GM18517 (cell line): ENCODE results near the gene SPATS2L.
A peak's percentile ranks its signal among the peaks of the same experiment; 100 is the strongest.

ENCODE experiments used
- ATAC-seq: cut with Tn5 transposase; IDR thresholded peaks from one replicate; pipeline ENCODE4 v1.9.1; 2021; ENCODE audit warnings: mild to moderate bottlenecking, moderate library complexity; ENCODE audit not compliant: unreplicated experiment

The SPATS2L gene

GRCh38 chr2:200486529-200486928, 180.0 kb downstream of the SPATS2L start:
- no peak for ATAC-seq

GRCh38 chr2:200488169-200488568, 181.7 kb downstream of the SPATS2L start:
- ATAC-seq, result no peak

GRCh38 chr2:200490001-200490400, 183.5 kb downstream of the SPATS2L start:
- ATAC-seq, result no peak

GRCh38 chr2:200492656-200493055, 186.2 kb downstream of the SPATS2L start:
- no peak for ATAC-seq

- no peak for ATAC-seq
Observed at GRCh38 chr2:200494048-200494447, 187.6 kb downstream of the SPATS2L start.

GRCh38 chr2:200496696-200497095, 190.2 kb downstream of the SPATS2L start:
- ATAC-seq, result no peak

- no peak for ATAC-seq
Observed at GRCh38 chr2:200498402-200499162, 192.1 kb downstream of the SPATS2L start.

GRCh38 chr2:200502196-200502595, 195.7 kb downstream of the SPATS2L start:
- ATAC-seq, result no peak

- no peak for ATAC-seq
Observed at GRCh38 chr2:200506679-200507078, 200.2 kb downstream of the SPATS2L start.

GRCh38 chr2:200507179-200507578, 200.7 kb downstream of the SPATS2L start:
- ATAC-seq, result no peak

GRCh38 chr2:200509235-200509611, 202.7 kb downstream of the SPATS2L start:
- ATAC-seq, result peak; percentile 1

GRCh38 chr2:200509612-200510433, 203.3 kb downstream of the SPATS2L start, which contains the start of gene KCTD18:
TSS of gene KCTD18 (minus strand) at chr2:200510068. CDS start at chr2:200507016, 3,052 bp downstream.
- ATAC-seq, result peak; percentile 94

GRCh38 chr2:200515155-200515554, 208.7 kb downstream of the SPATS2L start:
- ATAC-seq, result no peak

GRCh38 chr2:200523158-200523557, 216.7 kb downstream of the SPATS2L start:
- ATAC-seq, result no peak

GRCh38 chr2:200523604-200524003, 217.1 kb downstream of the SPATS2L start:
- no peak for ATAC-seq

GRCh38 chr2:200525066-200525465, 218.6 kb downstream of the SPATS2L start:
- no peak for ATAC-seq

- ATAC-seq, result no peak
Observed at GRCh38 chr2:200525551-200525881, 219.0 kb downstream of the SPATS2L start.

GRCh38 chr2:200525882-200526651, 219.6 kb downstream of the SPATS2L start, which contains the start of gene SGO2:
TSS of gene SGO2 (plus strand) at chr2:200526207. CDS start at chr2:200532976, 6,769 bp downstream.
- peak; percentile 100 for ATAC-seq

GRCh38 chr2:200528228-200528627, 221.7 kb downstream of the SPATS2L start:
- no peak for ATAC-seq
